ENCODE measurements around the gene MPP1.

MPP1 gene

GRCh38 chrX:154804957-154805695 lies at the start of gene MPP1 (continued):
- TF ChIP-seq, protein P1, sequence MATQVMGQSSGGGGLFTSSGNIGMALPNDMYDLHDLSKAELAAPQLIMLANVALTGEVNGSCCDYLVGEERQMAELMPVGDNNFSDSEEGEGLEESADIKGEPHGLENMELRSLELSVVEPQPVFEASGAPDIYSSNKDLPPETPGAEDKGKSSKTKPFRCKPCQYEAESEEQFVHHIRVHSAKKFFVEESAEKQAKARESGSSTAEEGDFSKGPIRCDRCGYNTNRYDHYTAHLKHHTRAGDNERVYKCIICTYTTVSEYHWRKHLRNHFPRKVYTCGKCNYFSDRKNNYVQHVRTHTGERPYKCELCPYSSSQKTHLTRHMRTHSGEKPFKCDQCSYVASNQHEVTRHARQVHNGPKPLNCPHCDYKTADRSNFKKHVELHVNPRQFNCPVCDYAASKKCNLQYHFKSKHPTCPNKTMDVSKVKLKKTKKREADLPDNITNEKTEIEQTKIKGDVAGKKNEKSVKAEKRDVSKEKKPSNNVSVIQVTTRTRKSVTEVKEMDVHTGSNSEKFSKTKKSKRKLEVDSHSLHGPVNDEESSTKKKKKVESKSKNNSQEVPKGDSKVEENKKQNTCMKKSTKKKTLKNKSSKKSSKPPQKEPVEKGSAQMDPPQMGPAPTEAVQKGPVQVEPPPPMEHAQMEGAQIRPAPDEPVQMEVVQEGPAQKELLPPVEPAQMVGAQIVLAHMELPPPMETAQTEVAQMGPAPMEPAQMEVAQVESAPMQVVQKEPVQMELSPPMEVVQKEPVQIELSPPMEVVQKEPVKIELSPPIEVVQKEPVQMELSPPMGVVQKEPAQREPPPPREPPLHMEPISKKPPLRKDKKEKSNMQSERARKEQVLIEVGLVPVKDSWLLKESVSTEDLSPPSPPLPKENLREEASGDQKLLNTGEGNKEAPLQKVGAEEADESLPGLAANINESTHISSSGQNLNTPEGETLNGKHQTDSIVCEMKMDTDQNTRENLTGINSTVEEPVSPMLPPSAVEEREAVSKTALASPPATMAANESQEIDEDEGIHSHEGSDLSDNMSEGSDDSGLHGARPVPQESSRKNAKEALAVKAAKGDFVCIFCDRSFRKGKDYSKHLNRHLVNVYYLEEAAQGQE (tag by site-specific recombination; IDR thresholded peaks at IDR 0.05) = peak; percentile 28; the same call in 1 of the 2 replicates
- TF ChIP-seq ZSCAN4 (tag by site-specific recombination; IDR thresholded peaks at IDR 0.05) = no peak

GRCh38 chrX:154850957-154851611 lies 45.8 kb upstream of the MPP1 start:
- ChIA-PET POLR2A (no interaction called here), CTCF (interaction anchor here (0.5 kb wide), 1 partner anchor 1451 kb away, joined by 3 read pairs; no protein-coding TSS in a partner anchor)
- TF ChIP-seq ZFP3 (tag by site-specific recombination; IDR thresholded peaks at IDR 0.05; ENCODE audit: low read depth) (no peak), ZNF140 (tag by site-specific recombination; IDR thresholded peaks at IDR 0.05) (peak; percentile 29; the same call in 1 of the 2 replicates)
- Histone ChIP-seq H3K27ac (ENCODE audit: extremely low read depth, low read depth, low read length) (no peak overlapping the region), H3K9me3 (ENCODE audit: control insufficient read depth, insufficient read depth, low read depth, low read length) (no peaks in the 10 kb centered on the region; the same call in 1 of the 2 replicates), H3K4me3 (ENCODE audit: low read depth, low read length) (no peak overlapping the region), H3K36me3 (ENCODE audit: control insufficient read depth in 2 of 2, insufficient read depth in 1 of 2, low read length in 2 of 2) (no peaks in the 10 kb centered on the region), H3K4me1 (ENCODE audit: control insufficient read depth, insufficient read depth, low read length) (no peaks in the 10 kb centered on the region)

DNA sequence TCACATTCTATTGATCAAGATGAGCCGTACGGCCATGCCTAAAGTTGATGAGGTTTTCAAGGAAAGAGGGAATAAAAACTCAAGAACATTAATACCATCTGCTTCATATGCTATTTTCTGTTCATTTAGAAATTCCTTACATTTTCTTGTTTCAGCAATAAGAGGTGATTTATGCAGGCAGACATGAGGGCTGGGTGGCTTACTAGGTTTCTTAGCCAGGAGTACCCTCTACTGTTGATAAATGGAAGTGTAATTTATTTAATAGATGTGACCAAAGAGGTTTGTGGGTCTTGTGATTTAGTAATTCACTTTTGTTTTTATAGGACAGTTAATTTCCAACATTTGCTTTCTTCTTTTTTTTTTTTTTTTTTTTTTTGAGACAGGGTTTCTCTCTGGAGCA lies 35.6 kb upstream of the MPP1 start:
- Histone ChIP-seq H3K4me3 (ENCODE audit: low read depth, low read length) (no peak overlapping the region), H3K36me3 (ENCODE audit: control insufficient read depth in 2 of 2, insufficient read depth in 1 of 2, low read length in 2 of 2) (no peaks in the 10 kb centered on the region), H3K4me1 (ENCODE audit: control insufficient read depth, insufficient read depth, low read length) (no peaks in the 10 kb centered on the region), H3K9me3 (ENCODE audit: control insufficient read depth, insufficient read depth, low read depth, low read length) (no peaks in the 10 kb centered on the region), H3K27ac (ENCODE audit: extremely low read depth, low read depth, low read length) (no peak overlapping the region)
- CTCF ChIA-PET = interaction anchor here (0.6 to 3.8 kb wide), 10 partner anchors 9 to 458 kb away, joined by 4 to 29 read pairs (median 5); partner anchors contain the start of gene DKC1
- POLR2A ChIA-PET = no interaction called here
- TF ChIP-seq, protein P2, sequence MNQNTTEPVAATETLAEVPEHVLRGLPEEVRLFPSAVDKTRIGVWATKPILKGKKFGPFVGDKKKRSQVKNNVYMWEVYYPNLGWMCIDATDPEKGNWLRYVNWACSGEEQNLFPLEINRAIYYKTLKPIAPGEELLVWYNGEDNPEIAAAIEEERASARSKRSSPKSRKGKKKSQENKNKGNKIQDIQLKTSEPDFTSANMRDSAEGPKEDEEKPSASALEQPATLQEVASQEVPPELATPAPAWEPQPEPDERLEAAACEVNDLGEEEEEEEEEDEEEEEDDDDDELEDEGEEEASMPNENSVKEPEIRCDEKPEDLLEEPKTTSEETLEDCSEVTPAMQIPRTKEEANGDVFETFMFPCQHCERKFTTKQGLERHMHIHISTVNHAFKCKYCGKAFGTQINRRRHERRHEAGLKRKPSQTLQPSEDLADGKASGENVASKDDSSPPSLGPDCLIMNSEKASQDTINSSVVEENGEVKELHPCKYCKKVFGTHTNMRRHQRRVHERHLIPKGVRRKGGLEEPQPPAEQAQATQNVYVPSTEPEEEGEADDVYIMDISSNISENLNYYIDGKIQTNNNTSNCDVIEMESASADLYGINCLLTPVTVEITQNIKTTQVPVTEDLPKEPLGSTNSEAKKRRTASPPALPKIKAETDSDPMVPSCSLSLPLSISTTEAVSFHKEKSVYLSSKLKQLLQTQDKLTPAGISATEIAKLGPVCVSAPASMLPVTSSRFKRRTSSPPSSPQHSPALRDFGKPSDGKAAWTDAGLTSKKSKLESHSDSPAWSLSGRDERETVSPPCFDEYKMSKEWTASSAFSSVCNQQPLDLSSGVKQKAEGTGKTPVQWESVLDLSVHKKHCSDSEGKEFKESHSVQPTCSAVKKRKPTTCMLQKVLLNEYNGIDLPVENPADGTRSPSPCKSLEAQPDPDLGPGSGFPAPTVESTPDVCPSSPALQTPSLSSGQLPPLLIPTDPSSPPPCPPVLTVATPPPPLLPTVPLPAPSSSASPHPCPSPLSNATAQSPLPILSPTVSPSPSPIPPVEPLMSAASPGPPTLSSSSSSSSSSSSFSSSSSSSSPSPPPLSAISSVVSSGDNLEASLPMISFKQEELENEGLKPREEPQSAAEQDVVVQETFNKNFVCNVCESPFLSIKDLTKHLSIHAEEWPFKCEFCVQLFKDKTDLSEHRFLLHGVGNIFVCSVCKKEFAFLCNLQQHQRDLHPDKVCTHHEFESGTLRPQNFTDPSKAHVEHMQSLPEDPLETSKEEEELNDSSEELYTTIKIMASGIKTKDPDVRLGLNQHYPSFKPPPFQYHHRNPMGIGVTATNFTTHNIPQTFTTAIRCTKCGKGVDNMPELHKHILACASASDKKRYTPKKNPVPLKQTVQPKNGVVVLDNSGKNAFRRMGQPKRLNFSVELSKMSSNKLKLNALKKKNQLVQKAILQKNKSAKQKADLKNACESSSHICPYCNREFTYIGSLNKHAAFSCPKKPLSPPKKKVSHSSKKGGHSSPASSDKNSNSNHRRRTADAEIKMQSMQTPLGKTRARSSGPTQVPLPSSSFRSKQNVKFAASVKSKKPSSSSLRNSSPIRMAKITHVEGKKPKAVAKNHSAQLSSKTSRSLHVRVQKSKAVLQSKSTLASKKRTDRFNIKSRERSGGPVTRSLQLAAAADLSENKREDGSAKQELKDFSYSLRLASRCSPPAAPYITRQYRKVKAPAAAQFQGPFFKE (tag by site-specific recombination; IDR thresholded peaks at IDR 0.05; ENCODE audit: borderline replicate concordance) = no peak
- TF ChIP-seq PRDM1 (tag by site-specific recombination; IDR thresholded peaks at IDR 0.05) = 0 out of 2 replicates have a peak, but pooled peaks have one; percentile 6
- TF ChIP-seq ZNF416 (tag by site-specific recombination; IDR thresholded peaks at IDR 0.05) = no peak
- TF ChIP-seq, protein P3, sequence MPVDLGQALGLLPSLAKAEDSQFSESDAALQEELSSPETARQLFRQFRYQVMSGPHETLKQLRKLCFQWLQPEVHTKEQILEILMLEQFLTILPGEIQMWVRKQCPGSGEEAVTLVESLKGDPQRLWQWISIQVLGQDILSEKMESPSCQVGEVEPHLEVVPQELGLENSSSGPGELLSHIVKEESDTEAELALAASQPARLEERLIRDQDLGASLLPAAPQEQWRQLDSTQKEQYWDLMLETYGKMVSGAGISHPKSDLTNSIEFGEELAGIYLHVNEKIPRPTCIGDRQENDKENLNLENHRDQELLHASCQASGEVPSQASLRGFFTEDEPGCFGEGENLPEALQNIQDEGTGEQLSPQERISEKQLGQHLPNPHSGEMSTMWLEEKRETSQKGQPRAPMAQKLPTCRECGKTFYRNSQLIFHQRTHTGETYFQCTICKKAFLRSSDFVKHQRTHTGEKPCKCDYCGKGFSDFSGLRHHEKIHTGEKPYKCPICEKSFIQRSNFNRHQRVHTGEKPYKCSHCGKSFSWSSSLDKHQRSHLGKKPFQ (tag by site-specific recombination; IDR thresholded peaks at IDR 0.05) = no peak
- TF ChIP-seq MYNN (tag by site-specific recombination; IDR thresholded peaks at IDR 0.05; ENCODE audit: borderline replicate concordance) = no peak
- TF ChIP-seq KLF9 (tag by site-specific recombination; IDR thresholded peaks at IDR 0.05; ENCODE audit: low read depth) = no peak
- no peak for TF ChIP-seq ZNF16 (tag by site-specific recombination; IDR thresholded peaks at IDR 0.05; ENCODE audit: low read depth)
- TF ChIP-seq KLF8 (tag by site-specific recombination; IDR thresholded peaks at IDR 0.05) = no peak
- no peak for TF ChIP-seq BCL11A (tag by site-specific recombination; IDR thresholded peaks at IDR 0.05; ENCODE audit: low read depth)
- TF ChIP-seq ZNF654 (tag by site-specific recombination; IDR thresholded peaks at IDR 0.05; ENCODE audit: low read depth) = peak; percentile 87
- no peak for TF ChIP-seq ZNF777 (tag by site-specific recombination; IDR thresholded peaks at IDR 0.05; ENCODE audit: borderline replicate concordance)
- no peak for TF ChIP-seq GLIS2 (tag by site-specific recombination; IDR thresholded peaks at IDR 0.05)
